Spinal cord (tissue), 10 donors: Measurements from ENCODE around the gene LPCAT1. TPM values are rescaled to one million over a fixed set of nuclear protein-coding genes. Genes with fewer than 3 reads are reported as not detected.
A peak's percentile ranks its signal among the peaks of the same experiment; 100 is the strongest.
"Not testable (repeated sequence)": the region's sequence is repeated elsewhere in the genome, so short reads cannot be mapped to it uniquely, and the experiment has no call there.

Source experiments
- DNase-seq, 6 donors: peaks; one replicate each; pipeline versions ENCODE4 v3.0.0 to v3.0.0-alpha.2; 2013 to 2015; ENCODE audit warnings: low spot score in 6 of 6, low read depth in 4 of 6
- H3K27ac ChIP-seq: one replicate; pipeline ENCODE4 v1.5.1; 2013; ENCODE audit warnings: low read depth, low read length, control low read depth
- H3K27me3 ChIP-seq: one replicate; pipeline ENCODE4 v1.6.1; 2013; ENCODE audit warnings: low read length; ENCODE audit not compliant: control insufficient read depth, insufficient read depth
- H3K36me3 ChIP-seq: one replicate; pipeline ENCODE4 v1.6.1; 2013; ENCODE audit warnings: low read length; ENCODE audit not compliant: control insufficient read depth, insufficient read depth
- H3K4me1 ChIP-seq: one replicate; pipeline ENCODE4 v1.6.1; 2013; ENCODE audit warnings: low read length; ENCODE audit not compliant: control insufficient read depth, insufficient read depth
- H3K4me3 ChIP-seq: one replicate; pipeline ENCODE4 v1.5.1; 2013; ENCODE audit warnings: low read depth, low read length, control low read depth
- H3K9me3 ChIP-seq: one replicate; pipeline ENCODE4 v1.6.1; 2013; ENCODE audit warnings: low read length; ENCODE audit not compliant: control insufficient read depth, insufficient read depth
- WGBS: methylation state at CpG from one replicate; pipeline ENCODE4 v1.1.5; 2013; ENCODE audit warnings: missing lambda C conversion rate; ENCODE audit not compliant: insufficient coverage; 5-methylcytosine and 5-hydroxymethylcytosine counted together
- polyA plus RNA-seq, 2 donors: library from polyadenylated mRNA; unstranded; fragments of 120-200 nt; gene quantifications; one replicate each; pipeline ENCODE4 v1.2.1, GENCODE V29; 2013; ENCODE audit not compliant: insufficient read length in 2 of 2
- total RNA-seq, 2 donors: library from RNA; depleted of rRNA in 1 of 2; stranded (reverse); fragments of 120-200 nt in 1 of 2; fragments of >200 nt in 1 of 2; gene quantifications; one replicate each; pipeline versions ENCODE4 v1.2.3 to v1.2.4, GENCODE V29; 2013 to 2014
- donor health status: healthy.

LPCAT1 gene
- total and polyA plus RNA-seq, 4 donors = 54.3 to 144 (median 112) TPM

DNA sequence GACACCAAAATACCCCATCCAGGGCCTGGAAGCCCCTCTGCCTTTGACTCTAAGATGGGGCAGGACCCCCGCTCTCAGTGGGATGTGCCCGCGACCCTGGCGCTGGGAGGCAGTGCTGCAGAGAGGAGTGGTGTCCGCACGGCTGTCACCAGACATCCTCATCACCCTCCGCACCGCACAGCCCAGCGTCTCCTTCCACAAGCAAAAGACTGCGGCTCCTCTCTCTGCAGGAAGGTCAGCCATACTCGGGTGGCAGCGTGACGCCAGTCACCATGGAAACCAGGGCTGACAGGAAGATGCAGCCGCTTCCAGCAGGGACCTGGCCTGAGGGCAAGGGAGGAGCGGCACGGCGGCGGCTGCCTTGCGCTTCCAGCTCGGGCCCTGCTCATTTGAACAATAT lies 61.4 kb downstream of the LPCAT1 start:
- peaks cover 75% of the 10 kb centered on the region for H3K36me3 ChIP-seq
- no peak overlapping the region for H3K4me3 ChIP-seq
- DNase-seq = peak in 2 of 6 donors; percentile 32 to 81
- H3K9me3 ChIP-seq = no peaks in the 10 kb centered on the region
- no peak overlapping the region for H3K27ac ChIP-seq
- 82% methylated on average over 19 of the region's 20 CpGs for WGBS
- H3K27me3 ChIP-seq = no peaks in the 10 kb centered on the region
- no peaks in the 10 kb centered on the region for H3K4me1 ChIP-seq

DNA sequence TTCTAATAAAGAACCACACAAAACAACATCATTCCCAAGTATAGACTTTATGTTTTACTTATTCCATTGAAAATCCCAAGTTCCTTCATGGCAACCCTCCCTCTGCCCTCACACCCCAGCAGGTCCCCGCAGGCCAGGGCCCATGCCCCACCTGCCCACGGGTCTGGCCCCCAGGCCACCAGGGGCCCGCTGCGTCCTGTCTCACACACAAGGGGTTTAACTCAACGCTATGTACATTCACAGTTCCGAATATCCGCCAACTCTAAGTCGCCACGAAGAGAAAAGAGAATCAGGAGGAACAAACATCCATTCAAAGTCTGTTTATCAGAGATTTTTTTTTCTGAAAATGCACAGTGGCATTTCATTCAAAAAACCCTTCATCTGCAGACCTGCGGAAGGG lies 62.4 kb downstream of the LPCAT1 start:
- no peaks in the 10 kb centered on the region for H3K4me1 ChIP-seq
- H3K4me3 ChIP-seq = no peak overlapping the region
- peaks cover 6% of the 10 kb centered on the region for H3K9me3 ChIP-seq
- H3K27me3 ChIP-seq = no peaks in the 10 kb centered on the region
- 91% methylated on average over 10 of the region's 10 CpGs for WGBS
- H3K27ac ChIP-seq = no peak overlapping the region
- no peak for DNase-seq
- H3K36me3 ChIP-seq = peaks cover 65% of the 10 kb centered on the region

DNA sequence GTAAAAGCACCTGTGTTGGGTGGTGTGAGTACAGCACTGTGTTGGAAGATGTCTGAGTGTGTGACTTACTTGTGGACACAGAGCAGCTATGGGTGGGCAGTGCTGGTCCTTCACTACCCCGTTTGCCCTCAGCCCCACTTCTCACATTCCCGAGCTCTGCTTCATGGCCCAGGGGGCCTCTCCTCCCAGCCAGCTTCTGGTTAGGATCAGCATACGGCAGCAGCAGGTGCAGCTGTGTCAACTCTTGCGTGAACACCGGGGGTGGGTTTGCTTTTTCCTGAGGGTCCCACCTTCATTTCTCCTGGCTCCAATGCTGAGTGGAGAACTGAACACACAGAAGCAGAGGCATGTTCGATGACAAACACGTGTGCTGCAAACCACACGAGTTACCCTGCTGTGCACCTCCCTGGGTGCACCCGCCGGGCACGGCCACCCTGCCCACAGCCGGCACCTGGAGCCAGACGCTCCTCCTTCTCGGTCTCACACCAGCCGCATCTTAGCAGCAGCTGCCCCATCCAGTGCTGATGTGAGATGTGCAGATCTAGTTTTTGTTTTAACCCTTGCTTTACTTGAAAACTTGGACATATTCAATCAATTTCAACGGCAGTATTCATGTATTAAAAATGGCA lies 63.6 kb downstream of the LPCAT1 start:
- H3K36me3 ChIP-seq = peaks cover 53% of the 10 kb centered on the region
- 71% methylated on average over 12 of the region's 16 CpGs for WGBS
- H3K9me3 ChIP-seq = peaks cover 9% of the 10 kb centered on the region
- no peaks in the 10 kb centered on the region for H3K4me1 ChIP-seq
- DNase-seq = no peak
- H3K27ac ChIP-seq = no peak overlapping the region
- H3K27me3 ChIP-seq = no peaks in the 10 kb centered on the region
- H3K4me3 ChIP-seq = no peak overlapping the region

DNA sequence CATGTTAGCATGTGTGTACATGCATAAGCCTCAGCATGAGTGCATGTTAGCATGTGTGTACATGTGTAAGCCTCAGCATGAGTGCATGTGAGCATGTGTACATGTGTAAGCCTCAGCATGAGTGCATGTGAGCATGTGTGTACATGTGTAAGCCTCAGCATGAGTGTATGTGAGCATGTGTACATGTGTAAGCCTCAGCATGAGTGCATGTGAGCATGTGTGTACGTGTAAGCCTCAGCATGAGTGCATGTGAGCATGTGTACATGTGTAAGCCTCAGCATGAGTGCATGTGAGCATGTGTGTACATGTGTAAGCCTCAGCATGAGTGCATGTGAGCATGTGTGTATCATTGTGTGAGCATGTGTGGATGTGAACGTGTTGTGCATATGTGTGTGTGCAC lies 64.3 kb downstream of the LPCAT1 start:
- H3K4me1 ChIP-seq, H3K9me3 ChIP-seq, H3K4me3 ChIP-seq, DNase-seq, H3K27me3 ChIP-seq, H3K27ac ChIP-seq: not testable (repeated sequence)
- 100% methylated on average over 1 of the region's 2 CpGs for WGBS
- H3K36me3 ChIP-seq = peaks cover 45% of the 10 kb centered on the region

DNA sequence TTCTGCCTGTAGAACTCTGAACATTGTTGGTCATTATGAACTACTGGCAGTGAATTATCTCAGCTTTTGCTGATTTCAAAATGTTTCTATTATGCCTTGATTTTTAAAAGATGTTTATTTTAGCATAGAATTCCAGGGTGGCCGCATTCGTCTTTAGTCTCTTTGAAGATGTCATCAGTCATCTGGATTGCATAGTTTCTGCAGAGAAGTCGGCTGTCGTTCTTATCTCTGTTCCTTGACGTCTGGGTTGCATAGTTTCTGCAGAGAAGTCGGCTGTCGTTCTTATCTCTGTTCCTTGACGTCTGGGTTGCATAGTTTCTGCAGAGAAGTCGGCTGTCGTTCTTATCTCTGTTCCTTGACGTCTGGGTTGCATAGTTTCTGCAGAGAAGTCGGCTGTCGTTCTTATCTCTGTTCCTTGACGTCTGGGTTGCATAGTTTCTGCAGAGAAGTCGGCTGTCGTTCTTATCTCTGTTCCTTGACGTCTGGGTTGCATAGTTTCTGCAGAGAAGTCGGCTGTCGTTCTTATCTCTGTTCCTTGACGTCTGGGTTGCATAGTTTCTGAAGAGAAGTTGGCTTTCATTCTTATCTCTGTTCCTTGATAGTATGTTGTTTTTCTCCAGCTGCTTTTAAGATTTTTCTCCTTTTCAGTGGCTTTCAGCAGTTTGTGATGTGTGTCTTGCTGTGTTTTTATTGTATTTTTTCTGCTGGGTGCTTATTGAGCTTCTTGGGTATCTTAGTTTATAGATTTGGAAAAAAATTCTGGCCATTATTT lies 67.5 kb downstream of the LPCAT1 start:
- H3K36me3 ChIP-seq = peaks cover 16% of the 10 kb centered on the region
- peaks cover 13% of the 10 kb centered on the region for H3K9me3 ChIP-seq
- not testable (repeated sequence) for H3K27ac ChIP-seq, H3K27me3 ChIP-seq, DNase-seq, H3K4me3 ChIP-seq, H3K4me1 ChIP-seq
- WGBS = 87% methylated on average over 3 of the region's 20 CpGs

DNA sequence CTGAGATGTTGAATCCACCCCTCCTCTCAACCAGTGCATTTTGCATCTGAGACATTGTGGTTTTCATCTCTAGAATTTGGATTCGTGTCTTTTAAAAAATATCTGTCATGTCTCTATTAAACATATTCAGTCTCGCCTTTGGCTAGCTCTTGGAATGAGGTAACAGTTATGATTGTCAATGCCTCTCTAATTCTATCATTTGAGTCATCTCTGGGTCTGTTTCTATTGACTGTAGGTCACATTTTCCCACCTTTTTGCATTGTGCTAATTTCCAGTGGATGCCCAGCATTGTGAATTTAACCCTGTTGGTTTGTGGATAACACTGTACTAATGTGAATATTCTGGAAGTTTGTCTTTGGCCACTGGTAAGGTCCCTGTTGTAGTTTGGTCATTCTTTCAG lies 70.1 kb downstream of the LPCAT1 start:
- no peak overlapping the region for H3K4me3 ChIP-seq
- H3K9me3 ChIP-seq = peaks cover 14% of the 10 kb centered on the region
- no peaks in the 10 kb centered on the region for H3K4me1 ChIP-seq
- no peak overlapping the region for H3K27ac ChIP-seq
- DNase-seq = no peak
- no CpG with 5 or more reads among the region's 2 CpGs for WGBS
- peaks cover 5% of the 10 kb centered on the region for H3K27me3 ChIP-seq
- H3K36me3 ChIP-seq = peaks cover 5% of the 10 kb centered on the region

DNA sequence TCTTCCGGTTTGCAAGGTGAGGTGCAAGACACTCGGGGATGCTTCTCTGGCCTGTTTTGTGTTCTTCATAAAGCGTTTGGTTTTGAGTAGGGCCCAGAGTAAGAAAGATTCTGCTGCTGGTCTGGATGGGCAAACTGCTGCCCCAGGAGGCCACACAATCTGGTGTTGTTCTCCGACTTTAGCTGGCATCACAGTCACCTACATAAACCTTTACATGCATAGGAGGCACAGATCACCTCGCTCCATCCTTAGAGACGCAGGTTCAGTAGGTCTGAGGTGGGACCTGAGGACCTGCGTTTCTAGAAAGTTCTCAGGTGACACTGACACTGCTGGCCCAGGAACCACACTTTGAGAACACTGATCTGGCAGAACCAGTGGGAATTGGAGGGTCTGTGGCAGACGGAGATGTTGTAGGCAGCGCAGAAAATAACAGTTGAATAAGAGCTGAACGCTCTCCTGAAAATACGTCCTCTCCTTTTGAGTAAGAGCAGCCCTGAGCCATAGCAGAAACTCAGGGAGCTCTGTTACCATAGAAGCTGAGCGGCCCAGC lies 74.6 kb downstream of the LPCAT1 start:
- WGBS = 90% methylated on average over 11 of the region's 12 CpGs
- H3K36me3 ChIP-seq = no peaks in the 10 kb centered on the region
- H3K4me1 ChIP-seq = peaks cover 12% of the 10 kb centered on the region
- H3K27me3 ChIP-seq = peaks cover 43% of the 10 kb centered on the region
- H3K9me3 ChIP-seq = peaks cover 4% of the 10 kb centered on the region
- H3K27ac ChIP-seq = no peak overlapping the region
- H3K4me3 ChIP-seq = no peak overlapping the region
- no peak for DNase-seq

DNA sequence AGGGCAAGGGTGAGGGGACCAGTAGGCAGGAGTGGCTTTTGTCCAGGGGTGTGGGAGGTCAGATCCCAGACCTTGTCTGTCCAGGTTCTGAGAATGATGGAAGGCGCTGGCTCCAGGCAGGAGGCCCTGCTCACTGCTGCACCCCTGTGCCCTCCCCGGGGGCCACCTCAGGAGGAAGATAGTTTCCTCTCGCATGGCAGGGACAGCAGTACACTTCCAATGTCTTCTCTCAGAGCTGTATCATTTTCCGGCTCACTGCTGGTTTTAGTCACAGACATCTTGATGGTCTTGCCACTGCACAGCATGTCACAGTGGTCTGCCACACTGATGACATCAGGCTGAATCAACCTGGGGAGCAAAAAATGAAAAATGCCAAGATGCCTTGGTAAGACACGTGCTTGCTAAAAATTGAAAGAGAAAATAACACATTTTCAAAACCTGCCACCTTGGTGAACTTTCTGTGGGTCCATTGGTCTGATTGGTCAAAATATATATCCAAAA lies 75.2 kb downstream of the LPCAT1 start:
- Histone ChIP-seq H3K4me1 (peaks cover 12% of the 10 kb centered on the region), H3K36me3 (no peaks in the 10 kb centered on the region), H3K27ac (no peak overlapping the region), H3K27me3 (peaks cover 49% of the 10 kb centered on the region), H3K9me3 (peaks cover 4% of the 10 kb centered on the region), H3K4me3 (no peak overlapping the region)
- DNase-seq = no peak
- 72% methylated on average over 4 of the region's 5 CpGs for WGBS

DNA sequence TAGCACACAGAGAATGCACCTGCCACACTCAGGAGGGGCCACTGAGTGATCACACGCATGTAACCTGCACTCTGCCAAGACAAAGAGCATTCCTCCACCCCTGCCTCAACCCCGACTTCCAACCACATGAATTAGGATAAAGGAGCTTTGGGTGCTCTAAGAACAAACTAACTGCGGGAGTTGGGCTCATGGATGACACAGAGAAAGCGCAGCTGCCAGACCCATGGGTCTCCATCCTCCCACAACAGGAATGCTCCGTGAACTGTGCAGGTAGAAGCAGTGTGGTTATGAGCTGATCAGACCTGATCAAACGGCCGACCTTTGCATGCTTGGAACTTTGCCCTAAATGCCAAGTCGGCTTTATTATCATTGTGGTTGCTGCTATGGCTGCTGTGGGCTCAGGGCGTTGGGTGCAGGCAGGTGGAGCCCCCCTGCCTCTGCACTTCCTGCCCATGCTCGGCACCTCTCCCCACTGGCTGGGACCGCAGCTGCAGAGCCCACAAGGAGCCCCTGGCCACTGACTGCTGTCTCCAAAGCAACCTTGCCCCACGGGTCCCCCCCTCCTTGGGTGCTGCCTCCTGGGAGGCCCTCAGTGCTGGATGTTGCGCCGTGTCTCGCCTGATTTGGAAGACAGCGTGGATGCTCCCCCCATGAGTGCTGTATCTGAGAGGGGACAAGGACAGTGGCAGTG lies 75.9 kb downstream of the LPCAT1 start:
- peaks cover 12% of the 10 kb centered on the region for H3K4me1 ChIP-seq
- H3K9me3 ChIP-seq = peaks cover 2% of the 10 kb centered on the region
- H3K27ac ChIP-seq = no peak overlapping the region
- WGBS = 72% methylated on average over 13 of the region's 16 CpGs
- H3K27me3 ChIP-seq = peaks cover 56% of the 10 kb centered on the region
- no peaks in the 10 kb centered on the region for H3K36me3 ChIP-seq
- no peak for DNase-seq
- H3K4me3 ChIP-seq = no peak overlapping the region
